IPS-18a (cell line): Measurements from ENCODE around the gene GIPC2.
"Not testable (repeated sequence)": the region's sequence is repeated elsewhere in the genome, so short reads cannot be mapped to it uniquely, and the experiment has no call there.

Experiments used
- H3K27ac ChIP-seq: one replicate; pipeline ENCODE4 v1.5.1; 2013; ENCODE audit warnings: low read length
- H3K27me3 ChIP-seq: one replicate; pipeline ENCODE4 v1.6.1; 2013; ENCODE audit warnings: mild to moderate bottlenecking, low read length; ENCODE audit not compliant: control insufficient read depth, insufficient read depth
- H3K36me3 ChIP-seq: one replicate; pipeline ENCODE4 v1.6.1; 2013; ENCODE audit warnings: low read depth, low read length; ENCODE audit not compliant: control insufficient read depth
- H3K4me1 ChIP-seq: one replicate; pipeline ENCODE4 v1.6.1; 2013; ENCODE audit warnings: low read depth, low read length; ENCODE audit not compliant: control insufficient read depth
- H3K4me3 ChIP-seq: one replicate; pipeline ENCODE4 v1.5.1; 2013; ENCODE audit warnings: low read length
- H3K9ac ChIP-seq: one replicate; pipeline ENCODE4 v1.6.1; 2013; ENCODE audit warnings: mild to moderate bottlenecking, low read length, moderate library complexity
- H3K9me3 ChIP-seq: one replicate; pipeline ENCODE4 v1.6.1; 2013; ENCODE audit warnings: low read depth, low read length; ENCODE audit not compliant: control insufficient read depth

Gene GIPC2

DNA sequence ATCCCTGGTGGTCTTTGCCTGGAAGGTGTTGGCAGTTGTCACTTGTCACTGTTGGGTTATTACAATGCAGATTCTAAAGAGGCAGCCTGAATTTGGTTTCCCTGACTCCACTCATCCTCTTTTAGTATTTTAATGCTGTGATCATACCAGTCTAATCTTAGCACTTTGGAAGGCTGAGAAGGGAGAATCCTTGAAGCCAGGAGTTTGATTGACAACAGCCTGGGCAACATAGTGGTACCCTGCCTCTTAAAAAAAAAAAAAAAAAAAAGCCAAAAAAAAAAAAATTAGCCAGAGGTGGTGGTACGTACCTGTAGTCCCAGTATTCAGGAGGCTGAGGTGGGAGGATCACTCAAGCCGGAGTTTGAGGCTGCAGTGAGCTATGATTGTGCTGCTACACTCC, 7.7 kb downstream of the GIPC2 start:
- Histone ChIP-seq H3K9me3 (no peaks in the 10 kb centered on the region), H3K27me3 (no peaks in the 10 kb centered on the region), H3K36me3 (no peaks in the 10 kb centered on the region), H3K4me1 (no peaks in the 10 kb centered on the region), H3K9ac (no peak overlapping the region), H3K27ac (no peak overlapping the region), H3K4me3 (no peak overlapping the region)

DNA sequence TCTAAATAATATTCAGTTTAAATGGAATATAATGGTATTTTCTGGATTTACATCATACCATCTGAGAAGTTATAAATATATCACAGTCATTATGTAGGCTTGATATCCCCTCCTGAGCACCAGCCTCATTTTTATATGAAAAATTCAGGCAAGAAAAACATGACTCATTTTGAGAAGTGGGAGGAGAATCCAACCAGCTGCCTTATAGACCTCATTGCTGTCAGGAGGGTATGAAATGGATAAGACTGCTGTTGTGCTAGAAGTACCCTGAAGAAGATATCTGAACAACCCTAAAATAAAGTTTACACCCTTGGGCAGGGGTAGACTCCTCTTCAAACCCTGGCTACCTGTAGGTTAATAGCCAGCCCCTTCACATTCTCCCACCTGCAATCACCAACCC, 8.8 kb downstream of the GIPC2 start:
- Histone ChIP-seq H3K27me3 (no peaks in the 10 kb centered on the region), H3K9ac (no peak overlapping the region)

DNA sequence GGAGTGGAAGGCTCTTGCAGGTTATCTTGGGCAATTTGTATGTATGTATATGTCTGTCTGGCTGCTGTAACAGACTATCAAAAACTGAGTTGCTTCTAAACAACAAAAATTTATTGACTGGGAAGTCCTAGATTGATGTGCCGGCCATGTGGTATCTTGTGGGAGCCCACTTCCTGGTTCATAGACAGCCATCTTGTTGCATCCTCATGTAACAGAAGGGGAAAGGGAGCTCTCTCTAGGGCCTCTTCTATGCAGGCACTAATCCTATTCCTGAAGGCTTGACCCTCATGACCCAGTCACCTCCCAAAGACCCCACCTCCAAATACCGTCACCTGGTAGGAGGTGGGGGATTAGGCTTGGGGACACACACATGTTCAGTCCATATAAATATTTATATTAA, 9.2 kb downstream of the GIPC2 start:
- no peaks in the 10 kb centered on the region for H3K9me3 ChIP-seq
- H3K27ac ChIP-seq = no peak overlapping the region
- H3K36me3 ChIP-seq = no peaks in the 10 kb centered on the region
- H3K9ac ChIP-seq = no peak overlapping the region
- H3K27me3 ChIP-seq = no peaks in the 10 kb centered on the region
- H3K4me3 ChIP-seq = no peak overlapping the region
- H3K4me1 ChIP-seq = no peaks in the 10 kb centered on the region

More for the DNA sequence above, 8.8 kb downstream of the GIPC2 start:
- no peaks in the 10 kb centered on the region for H3K4me1 ChIP-seq
- no peak overlapping the region for H3K4me3 ChIP-seq
- H3K36me3 ChIP-seq = no peaks in the 10 kb centered on the region
- H3K9me3 ChIP-seq = no peaks in the 10 kb centered on the region
- no peak overlapping the region for H3K27ac ChIP-seq

DNA sequence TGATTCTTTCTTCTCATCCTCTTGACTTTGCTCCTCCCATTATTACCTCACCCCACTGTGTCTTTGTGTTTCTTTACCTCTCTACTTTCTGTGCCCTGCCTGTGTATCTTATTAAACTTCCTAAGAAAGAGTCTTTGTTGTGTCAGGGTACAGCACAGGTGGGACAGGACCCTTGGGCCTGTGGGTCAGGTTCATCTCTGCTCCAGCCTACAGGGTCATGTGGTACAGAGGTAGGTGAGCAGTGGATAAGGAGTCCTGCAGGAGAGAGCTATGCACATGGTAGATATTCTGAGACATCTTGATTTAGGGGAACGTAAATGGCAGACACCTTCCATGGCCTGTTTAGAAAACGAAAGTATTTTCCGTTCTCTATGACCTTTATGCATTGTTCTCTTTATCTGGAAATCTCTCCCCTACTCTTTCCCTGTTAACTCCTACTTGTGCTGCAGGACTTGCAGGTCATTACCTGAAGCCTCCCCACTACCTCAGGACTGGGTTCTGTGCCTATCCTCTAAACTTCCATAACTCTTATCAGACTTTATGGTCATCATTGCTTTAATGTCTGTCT, 9.9 kb downstream of the GIPC2 start:
- no peak overlapping the region for H3K9ac ChIP-seq
- no peak overlapping the region for H3K4me3 ChIP-seq
- H3K9me3 ChIP-seq = no peaks in the 10 kb centered on the region
- no peaks in the 10 kb centered on the region for H3K4me1 ChIP-seq
- H3K27me3 ChIP-seq = no peaks in the 10 kb centered on the region
- no peaks in the 10 kb centered on the region for H3K36me3 ChIP-seq
- H3K27ac ChIP-seq = no peak overlapping the region

DNA sequence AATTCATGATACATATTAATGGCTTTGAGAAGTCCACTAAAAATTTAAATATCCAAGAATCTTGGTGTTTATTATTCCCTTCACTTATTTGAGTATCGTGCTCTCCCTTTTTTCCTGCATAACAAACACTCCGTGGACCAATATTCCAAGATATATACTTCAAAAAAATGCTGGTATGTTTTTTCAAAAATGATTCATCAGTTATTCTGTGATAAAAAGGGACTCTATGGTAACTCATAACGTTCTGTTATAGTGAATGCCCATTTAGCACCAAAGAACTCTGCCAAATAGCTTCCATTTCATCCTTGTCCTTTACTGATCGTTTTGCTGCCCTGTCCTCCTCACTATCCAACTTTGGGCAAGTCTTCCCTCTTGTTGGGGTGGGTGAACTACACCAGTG, 12.9 kb downstream of the GIPC2 start:
- Histone ChIP-seq H3K36me3 (no peaks in the 10 kb centered on the region), H3K4me1 (no peaks in the 10 kb centered on the region), H3K27me3 (no peaks in the 10 kb centered on the region), H3K4me3 (no peak overlapping the region), H3K27ac (no peak overlapping the region), H3K9me3 (no peaks in the 10 kb centered on the region), H3K9ac (no peak overlapping the region)

DNA sequence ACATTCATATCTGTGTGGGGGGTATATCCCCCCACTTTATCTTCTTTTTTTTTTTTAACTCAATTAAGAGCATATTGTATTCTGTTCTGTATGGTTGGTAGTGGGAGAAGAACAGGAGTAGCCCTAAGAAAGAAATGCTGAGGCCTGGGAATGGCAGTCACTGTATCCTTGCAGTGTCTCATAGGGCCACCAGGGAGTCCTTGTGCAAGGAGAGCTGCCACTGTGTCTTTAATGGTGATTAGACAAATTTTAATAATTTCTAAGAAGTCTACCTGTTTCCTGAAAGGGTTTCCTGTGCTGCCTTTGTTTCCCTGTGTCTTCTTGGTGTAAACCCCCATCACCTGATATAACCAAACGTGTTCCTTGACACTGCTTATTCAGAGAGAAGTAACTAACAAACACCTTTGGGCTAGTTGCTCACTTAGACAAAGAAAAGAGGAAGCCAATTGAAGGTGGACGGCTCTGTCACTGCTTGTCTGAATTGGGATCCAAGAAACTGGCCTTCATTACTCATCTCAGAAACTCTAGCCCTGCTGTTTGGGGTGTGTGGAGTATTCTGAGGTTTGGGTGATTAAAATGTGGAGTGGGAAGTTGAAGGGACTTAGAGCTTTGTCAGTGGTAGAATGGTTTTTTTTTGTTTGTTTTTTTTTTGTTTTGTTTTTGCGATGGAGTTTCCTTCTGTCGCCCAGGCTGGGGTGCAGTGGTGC, 15.2 kb downstream of the GIPC2 start:
- no peaks in the 10 kb centered on the region for H3K27me3 ChIP-seq
- H3K36me3 ChIP-seq = no peaks in the 10 kb centered on the region
- H3K4me3 ChIP-seq = no peak overlapping the region
- H3K4me1 ChIP-seq = no peaks in the 10 kb centered on the region
- no peak overlapping the region for H3K9ac ChIP-seq
- no peak overlapping the region for H3K27ac ChIP-seq
- no peaks in the 10 kb centered on the region for H3K9me3 ChIP-seq

GRCh38 chr1:78061825-78062523, 16.2 kb downstream of the GIPC2 start:
- Histone ChIP-seq H3K27ac (no peak overlapping the region), H3K4me3 (no peak overlapping the region), H3K27me3 (no peaks in the 10 kb centered on the region), H3K4me1 (no peaks in the 10 kb centered on the region), H3K36me3 (no peaks in the 10 kb centered on the region), H3K9ac (no peak overlapping the region), H3K9me3 (no peaks in the 10 kb centered on the region)

GRCh38 chr1:78064886-78065285, 19.1 kb downstream of the GIPC2 start:
- not testable (repeated sequence) for H3K9me3 ChIP-seq, H3K36me3 ChIP-seq, H3K4me3 ChIP-seq, H3K27me3 ChIP-seq, H3K27ac ChIP-seq, H3K9ac ChIP-seq, H3K4me1 ChIP-seq

- Histone ChIP-seq H3K27me3 (no peaks in the 10 kb centered on the region), H3K4me3 (no peak overlapping the region), H3K27ac (no peak overlapping the region), H3K9ac (no peak overlapping the region), H3K9me3 (no peaks in the 10 kb centered on the region), H3K36me3 (no peaks in the 10 kb centered on the region), H3K4me1 (no peaks in the 10 kb centered on the region)
These were observed 23.0 kb downstream of the GIPC2 start for GRCh38 chr1:78068681-78069283.

- no peaks in the 10 kb centered on the region for H3K27me3 ChIP-seq
- no peaks in the 10 kb centered on the region for H3K4me1 ChIP-seq
- no peaks in the 10 kb centered on the region for H3K36me3 ChIP-seq
- H3K9me3 ChIP-seq = no peaks in the 10 kb centered on the region
- H3K9ac ChIP-seq = no peak overlapping the region
- H3K27ac ChIP-seq = no peak overlapping the region
- no peak overlapping the region for H3K4me3 ChIP-seq
These were observed 24.0 kb downstream of the GIPC2 start for GRCh38 chr1:78069784-78070183.

- Histone ChIP-seq H3K9me3 (no peaks in the 10 kb centered on the region), H3K27ac (no peak overlapping the region), H3K27me3 (no peaks in the 10 kb centered on the region), H3K36me3 (no peaks in the 10 kb centered on the region), H3K9ac (no peak overlapping the region), H3K4me1 (no peaks in the 10 kb centered on the region), H3K4me3 (no peak overlapping the region)
These were observed 24.4 kb downstream of the GIPC2 start for GRCh38 chr1:78070210-78070609.
